GM12891 (cell line): ENCODE results near the gene INSL4.
A peak's percentile ranks its signal among the peaks of the same experiment; 100 is the strongest.

Experiments
- DNase-seq: peaks from one replicate; pipeline ENCODE4 v3.0.0; 2011; ENCODE audit warnings: low spot score; ENCODE audit not compliant: insufficient read length
- FAIRE-seq: peaks from 2 replicates; lab custom pipeline; 2011; peaks lifted over from hg19 to GRCh38; lab: Jason Lieb, UNC
- PAX5 ChIP-seq: IDR thresholded peaks from 2 replicates; pipeline ENCODE4 v1.6.1; 2011; ENCODE audit warnings: low read length, moderate library complexity, mild to moderate bottlenecking; ENCODE audit not compliant: insufficient read depth, severe bottlenecking
- POLR2A ChIP-seq: IDR thresholded peaks from 2 replicates; pipeline ENCODE4 v1.6.1; 2011; ENCODE audit warnings: low read depth, low read length, control low read depth
- POLR2AphosphoS5 ChIP-seq: IDR thresholded peaks from 2 replicates; pipeline ENCODE4 v1.6.1; 2011; ENCODE audit warnings: low read depth, low read length, control low read depth
- POU2F2 ChIP-seq: IDR thresholded peaks from 2 replicates; pipeline ENCODE4 v1.6.1; 2011; ENCODE audit warnings: low read depth, mild to moderate bottlenecking, control low read depth, low read length, moderate library complexity
- SPI1 ChIP-seq: IDR thresholded peaks from 2 replicates; pipeline ENCODE4 v1.6.1; 2011; ENCODE audit warnings: low read depth, low read length, control low read depth
- TAF1 ChIP-seq: IDR thresholded peaks from 2 replicates; pipeline ENCODE4 v1.6.1; 2011; ENCODE audit warnings: low read depth, low read length, control low read depth

The INSL4 gene

GRCh38 chr9:5263351-5264218 is 32.4 kb downstream of the INSL4 start:
- no peak for TF ChIP-seq PAX5
- no peak for TF ChIP-seq POLR2AphosphoS5
- TF ChIP-seq POLR2A = no peak
- TF ChIP-seq POU2F2 = no peak
- TF ChIP-seq TAF1 = no peak
- no peak for TF ChIP-seq SPI1
- FAIRE-seq = peak; percentile 82
- no peak for DNase-seq

- FAIRE-seq = peak; percentile 16
- no peak for DNase-seq
- TF ChIP-seq POLR2AphosphoS5 (no peak), SPI1 (no peak), TAF1 (no peak), POLR2A (no peak), POU2F2 (no peak), PAX5 (no peak)
Measured at GRCh38 chr9:5264219-5264595, 33.0 kb downstream of the INSL4 start.

GRCh38 chr9:5265939-5266338 is 34.7 kb downstream of the INSL4 start:
- FAIRE-seq (no peak), DNase-seq (no peak)
- TF ChIP-seq POLR2A (no peak), POLR2AphosphoS5 (no peak), SPI1 (no peak), TAF1 (no peak), PAX5 (no peak)

GRCh38 chr9:5269249-5269715 is 38.1 kb downstream of the INSL4 start:
- TF ChIP-seq POLR2AphosphoS5 (no peak), TAF1 (no peak), SPI1 (no peak), POLR2A (no peak), POU2F2 (no peak), PAX5 (no peak)
- no peak for DNase-seq
- FAIRE-seq = no peak

- TF ChIP-seq POU2F2 (no peak), TAF1 (no peak), PAX5 (no peak), SPI1 (no peak), POLR2A (no peak), POLR2AphosphoS5 (no peak)
- FAIRE-seq = peak; percentile 31
Measured at GRCh38 chr9:5274770-5275169, 43.6 kb downstream of the INSL4 start.

GRCh38 chr9:5278486-5278885 is 47.3 kb downstream of the INSL4 start:
- no peak for TF ChIP-seq POLR2AphosphoS5
- peak; percentile 94 for TF ChIP-seq SPI1
- peak; percentile 85 for FAIRE-seq

More at GRCh38 chr9:5274770-5275169, 43.6 kb downstream of the INSL4 start:
- no peak for DNase-seq

More at GRCh38 chr9:5278486-5278885, 47.3 kb downstream of the INSL4 start:
- no peak for DNase-seq
